Astrocyte (in vitro differentiated cells and primary cell): Measurements from ENCODE around the gene MBP. TPM values are rescaled to one million over a fixed set of nuclear protein-coding genes. Genes with fewer than 3 reads are reported as not detected.

Experiments used
- DNase-seq: peaks from one replicate; pipeline ENCODE4 v3.0.0-alpha.2; 2010; ENCODE audit warnings: low read depth
- FAIRE-seq: peaks from 2 replicates; lab custom pipeline; 2011; peaks lifted over from hg19 to GRCh38; lab: Jason Lieb, UNC
- H2AFZ ChIP-seq: 2 replicates; pipeline ENCODE4 v1.6.0; 2012; ENCODE audit warnings: low read depth, low read length, inconsistent platforms
- H3K27ac ChIP-seq: 2 replicates; pipeline ENCODE4 v1.5.1; 2011; ENCODE audit warnings: low read depth, low read length, inconsistent platforms
- H3K27me3 ChIP-seq: 2 replicates; pipeline ENCODE4 v1.6.0; 2011; ENCODE audit warnings: low read length, inconsistent platforms; ENCODE audit not compliant: insufficient read depth
- H3K36me3 ChIP-seq: 2 replicates; pipeline ENCODE4 v1.5.1; 2011; ENCODE audit warnings: low read length, inconsistent platforms; ENCODE audit not compliant: insufficient read depth
- H3K4me1 ChIP-seq: 2 replicates; pipeline ENCODE4 v1.5.1; 2011; ENCODE audit warnings: low read length, inconsistent platforms; ENCODE audit not compliant: insufficient read depth
- H3K4me2 ChIP-seq: 2 replicates; pipeline ENCODE4 v1.6.0; 2012; ENCODE audit warnings: low read length, inconsistent platforms
- H3K4me3 ChIP-seq: 2 replicates; pipeline ENCODE4 v1.5.1; 2011; ENCODE audit warnings: low read depth, mild to moderate bottlenecking, low read length, inconsistent platforms; ENCODE audit not compliant: insufficient read depth
- H3K79me2 ChIP-seq: 2 replicates; pipeline ENCODE4 v1.6.0; 2012; ENCODE audit warnings: mild to moderate bottlenecking, low read length, inconsistent platforms; ENCODE audit not compliant: insufficient read depth
- H3K9ac ChIP-seq: 2 replicates; pipeline ENCODE4 v1.6.0; 2012; ENCODE audit warnings: mild to moderate bottlenecking, low read length, inconsistent platforms
- H3K9me3 ChIP-seq: 2 replicates; pipeline ENCODE4 v1.5.1; 2012; ENCODE audit warnings: low read depth, mild to moderate bottlenecking, low read length, inconsistent platforms; ENCODE audit not compliant: insufficient read depth
- H4K20me1 ChIP-seq: 2 replicates; pipeline ENCODE4 v1.6.0; 2012; ENCODE audit warnings: low read length, inconsistent platforms; ENCODE audit not compliant: insufficient read depth
- H3K27ac Mint-ChIP-seq: one replicate; pipeline ENCODE4 v1.8.0; 2021; ENCODE audit warnings: mild to moderate bottlenecking, mixed read lengths; ENCODE audit not compliant: unreplicated experiment
- H3K27me3 Mint-ChIP-seq: one replicate; pipeline ENCODE4 v1.8.0; 2021; ENCODE audit warnings: low read depth, mixed read lengths; ENCODE audit not compliant: unreplicated experiment
- H3K36me3 Mint-ChIP-seq: one replicate; pipeline ENCODE4 v1.8.0; 2021; ENCODE audit warnings: low read depth, mixed read lengths; ENCODE audit not compliant: unreplicated experiment
- H3K4me1 Mint-ChIP-seq: one replicate; pipeline ENCODE4 v1.8.0; 2021; ENCODE audit warnings: low read depth, mixed read lengths; ENCODE audit not compliant: unreplicated experiment
- H3K4me3 Mint-ChIP-seq: one replicate; pipeline ENCODE4 v1.8.0; 2021; ENCODE audit warnings: mild to moderate bottlenecking, moderate library complexity, mixed read lengths; ENCODE audit not compliant: unreplicated experiment
- H3K9me3 Mint-ChIP-seq: one replicate; pipeline ENCODE4 v1.8.0; 2021; ENCODE audit warnings: mild to moderate bottlenecking, mixed read lengths; ENCODE audit not compliant: unreplicated experiment
- EZH2 ChIP-seq: IDR thresholded peaks from 2 replicates; pipeline ENCODE4 v1.6.1; 2012; ENCODE audit warnings: mild to moderate bottlenecking, low read length, inconsistent platforms; ENCODE audit not compliant: insufficient read depth
- total RNA-seq: library from RNA; stranded (reverse); gene quantifications from 2 replicates; pipeline ENCODE4 v1.2.1, GENCODE V29; 2021
- TF ChIP-seq, protein P1 (sequence below): IDR thresholded peaks from 2 replicates; pipeline ENCODE4 v1.5.1; 2011; ENCODE audit warnings: low read depth, mild to moderate bottlenecking, inconsistent platforms, low read length, moderate library complexity; ENCODE audit not compliant: insufficient read depth

MBP gene
- total RNA-seq, 1 donor from 2014 or later: 11.4 TPM

DNA sequence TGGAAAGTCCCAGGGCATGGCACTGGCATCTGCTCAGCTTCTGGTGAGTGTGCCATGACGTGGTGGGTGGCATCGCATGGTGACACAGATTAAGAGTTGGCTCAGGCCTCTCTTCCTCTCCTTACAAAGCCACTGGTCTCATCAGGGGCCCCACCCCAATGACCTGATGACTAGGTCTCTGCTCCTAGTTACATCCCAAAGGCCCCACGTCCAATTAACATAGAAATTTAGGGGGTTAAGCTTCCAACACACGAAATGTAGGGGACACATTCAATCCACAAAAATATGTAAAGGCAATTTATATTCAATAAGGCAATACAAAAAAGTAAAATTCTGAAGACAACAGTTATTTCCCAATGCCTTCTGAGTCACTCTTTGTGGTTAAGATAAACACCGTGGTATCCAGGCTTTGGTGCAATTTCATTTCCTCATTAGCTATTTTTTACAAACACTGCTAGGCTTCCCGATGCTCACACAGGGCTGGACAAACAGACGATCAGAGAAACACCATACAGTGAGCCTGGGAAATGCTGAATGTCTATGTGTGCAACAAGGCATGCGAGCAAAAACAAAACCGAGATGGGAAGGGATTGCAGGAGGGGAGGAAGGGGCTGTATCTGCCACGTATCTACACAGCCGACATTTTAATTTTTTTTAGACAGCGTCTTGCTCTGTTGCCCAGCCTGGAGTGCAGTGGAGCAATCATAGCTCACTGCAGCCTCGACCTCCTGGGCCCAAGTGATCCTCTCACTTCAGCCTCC lies 67.2 kb downstream of the MBP start:
- Histone ChIP-seq H3K4me3 (no peak overlapping the region), H3K79me2 (no peaks in the 10 kb centered on the region), H3K27ac (peak overlapping the region; percentile 96), H3K4me1 (peaks cover 75% of the 10 kb centered on the region), H2AFZ (no peak overlapping the region), H4K20me1 (no peaks in the 10 kb centered on the region), H3K27me3 (no peaks in the 10 kb centered on the region), H3K4me2 (peak overlapping the region; percentile 56), H3K36me3 (no peaks in the 10 kb centered on the region), H3K9me3 (no peaks in the 10 kb centered on the region), H3K9ac (peak overlapping the region; percentile 46)
- Mint-ChIP-seq H3K9me3 (no peaks in the 10 kb centered on the region), H3K27me3 (no peaks in the 10 kb centered on the region), H3K36me3 (no peaks in the 10 kb centered on the region), H3K4me3 (no peak overlapping the region), H3K27ac (peak overlapping the region; percentile 67), H3K4me1 (peaks cover 56% of the 10 kb centered on the region)
- FAIRE-seq: peak; percentile 91
- peak; percentile 90 for DNase-seq
- no peak for TF ChIP-seq EZH2
- TF ChIP-seq, protein P1, sequence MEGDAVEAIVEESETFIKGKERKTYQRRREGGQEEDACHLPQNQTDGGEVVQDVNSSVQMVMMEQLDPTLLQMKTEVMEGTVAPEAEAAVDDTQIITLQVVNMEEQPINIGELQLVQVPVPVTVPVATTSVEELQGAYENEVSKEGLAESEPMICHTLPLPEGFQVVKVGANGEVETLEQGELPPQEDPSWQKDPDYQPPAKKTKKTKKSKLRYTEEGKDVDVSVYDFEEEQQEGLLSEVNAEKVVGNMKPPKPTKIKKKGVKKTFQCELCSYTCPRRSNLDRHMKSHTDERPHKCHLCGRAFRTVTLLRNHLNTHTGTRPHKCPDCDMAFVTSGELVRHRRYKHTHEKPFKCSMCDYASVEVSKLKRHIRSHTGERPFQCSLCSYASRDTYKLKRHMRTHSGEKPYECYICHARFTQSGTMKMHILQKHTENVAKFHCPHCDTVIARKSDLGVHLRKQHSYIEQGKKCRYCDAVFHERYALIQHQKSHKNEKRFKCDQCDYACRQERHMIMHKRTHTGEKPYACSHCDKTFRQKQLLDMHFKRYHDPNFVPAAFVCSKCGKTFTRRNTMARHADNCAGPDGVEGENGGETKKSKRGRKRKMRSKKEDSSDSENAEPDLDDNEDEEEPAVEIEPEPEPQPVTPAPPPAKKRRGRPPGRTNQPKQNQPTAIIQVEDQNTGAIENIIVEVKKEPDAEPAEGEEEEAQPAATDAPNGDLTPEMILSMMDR: no peak

DNA sequence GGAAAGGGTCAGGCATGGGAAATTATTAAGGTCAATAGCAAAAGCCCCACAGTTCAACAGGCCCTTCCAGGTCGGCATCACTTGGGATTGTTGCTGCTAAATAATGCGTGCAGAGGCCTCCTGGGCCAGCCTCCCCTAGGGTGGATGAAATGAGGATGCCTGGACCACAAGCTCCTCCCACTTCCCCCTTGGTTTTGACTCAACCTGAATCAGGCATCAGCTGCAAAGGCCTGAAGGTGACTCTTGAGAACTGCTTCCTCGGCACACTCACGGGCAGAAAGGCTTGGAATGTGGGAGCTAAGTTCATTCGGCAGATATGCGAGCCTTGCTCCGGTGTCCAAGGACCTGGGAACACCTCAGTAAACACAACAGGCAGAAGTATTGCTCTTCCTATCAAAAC lies 69.3 kb downstream of the MBP start:
- H3K4me3 ChIP-seq: no peak overlapping the region
- H4K20me1 ChIP-seq: no peaks in the 10 kb centered on the region
- Mint-ChIP-seq H3K27me3 (no peaks in the 10 kb centered on the region), H3K4me1 (peaks cover 45% of the 10 kb centered on the region), H3K4me3 (no peak overlapping the region), H3K9me3 (no peaks in the 10 kb centered on the region), H3K27ac (no peak overlapping the region), H3K36me3 (no peaks in the 10 kb centered on the region)
- H2AFZ ChIP-seq: no peak overlapping the region
- H3K27me3 ChIP-seq: no peaks in the 10 kb centered on the region
- no peaks in the 10 kb centered on the region for H3K9me3 ChIP-seq
- FAIRE-seq (no peak), DNase-seq (peak; percentile 76)
- H3K36me3 ChIP-seq: no peaks in the 10 kb centered on the region
- H3K4me2 ChIP-seq: peak overlapping the region; percentile 47
- peaks cover 66% of the 10 kb centered on the region for H3K4me1 ChIP-seq
- TF ChIP-seq EZH2: no peak
- peak overlapping the region; percentile 96 for H3K27ac ChIP-seq
- H3K79me2 ChIP-seq: no peaks in the 10 kb centered on the region
- peak overlapping the region; percentile 77 for H3K9ac ChIP-seq

DNA sequence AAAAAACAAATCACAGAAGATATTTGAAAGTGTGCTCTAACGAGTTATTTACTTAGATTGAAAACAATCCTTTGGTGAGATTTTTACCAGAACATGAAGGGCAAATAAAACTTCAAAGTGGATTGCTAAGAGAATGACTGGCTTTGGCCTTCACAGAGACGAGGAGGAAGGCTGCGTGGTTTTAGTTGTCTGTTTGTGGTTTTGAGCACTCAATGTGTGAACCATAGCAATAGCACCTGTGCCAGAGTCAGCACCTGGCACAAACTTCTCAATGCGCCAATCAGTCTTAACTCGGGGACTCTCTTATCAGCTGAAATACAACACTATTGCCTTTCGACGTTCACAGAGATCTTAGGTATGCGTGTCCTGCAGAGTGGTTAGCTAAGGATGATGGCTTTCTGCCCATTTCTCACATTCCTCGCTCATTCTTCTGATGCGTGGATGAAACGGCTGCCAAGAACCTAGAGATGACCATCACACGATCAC lies 70.0 kb downstream of the MBP start:
- no peaks in the 10 kb centered on the region for H3K27me3 ChIP-seq
- H3K9ac ChIP-seq: peak overlapping the region; percentile 77
- no peak overlapping the region for H2AFZ ChIP-seq
- H3K36me3 Mint-ChIP-seq: no peaks in the 10 kb centered on the region
- DNase-seq (peak; percentile 97), FAIRE-seq (peak; percentile 70)
- H3K4me1 Mint-ChIP-seq: peaks cover 38% of the 10 kb centered on the region
- H3K27ac ChIP-seq: peak overlapping the region; percentile 96
- H3K4me2 ChIP-seq: peak overlapping the region; percentile 47
- TF ChIP-seq, protein P1: no peak
- TF ChIP-seq EZH2: no peak
- H3K27me3 Mint-ChIP-seq: no peaks in the 10 kb centered on the region
- peak overlapping the region; percentile 35 for H3K27ac Mint-ChIP-seq
- no peak overlapping the region for H3K4me3 ChIP-seq
- no peak overlapping the region for H3K4me3 Mint-ChIP-seq
- H3K9me3 Mint-ChIP-seq: no peaks in the 10 kb centered on the region
- H3K9me3 ChIP-seq: no peaks in the 10 kb centered on the region
- H3K79me2 ChIP-seq: no peaks in the 10 kb centered on the region
- H4K20me1 ChIP-seq: no peaks in the 10 kb centered on the region
- no peaks in the 10 kb centered on the region for H3K36me3 ChIP-seq
- H3K4me1 ChIP-seq: peaks cover 59% of the 10 kb centered on the region
